Measurements from ENCODE around the gene CBLB. TPM values are rescaled to one million over a fixed set of nuclear protein-coding genes. Genes with fewer than 3 reads are reported as not detected.

The CBLB gene
- total RNA-seq, 4 donors from 2014 or later: 91.2 to 173 (median 158) TPM

DNA sequence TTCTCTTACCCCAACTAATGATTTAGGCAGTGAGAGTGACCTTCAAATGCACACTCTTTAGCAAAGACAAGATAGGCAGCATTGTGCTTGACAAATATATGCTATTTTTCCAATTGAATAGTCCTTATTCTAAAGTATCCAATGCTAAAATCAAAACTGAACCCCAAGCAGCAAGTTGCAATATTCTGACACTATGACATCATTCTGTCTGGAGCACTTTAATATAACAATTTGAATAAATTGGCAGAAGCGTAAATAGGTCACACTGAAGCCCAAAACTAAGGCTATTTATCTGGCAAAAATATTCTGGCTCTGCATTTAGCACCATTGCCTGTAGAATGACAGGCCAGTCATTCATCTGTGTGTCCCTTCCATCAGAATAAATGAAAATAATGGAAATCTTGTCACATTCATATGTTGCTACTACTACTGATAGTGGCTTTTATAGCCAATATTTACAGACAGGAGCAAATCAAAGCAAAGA is 2.9 kb downstream of the CBLB start:
- TF ChIP-seq, protein P1, sequence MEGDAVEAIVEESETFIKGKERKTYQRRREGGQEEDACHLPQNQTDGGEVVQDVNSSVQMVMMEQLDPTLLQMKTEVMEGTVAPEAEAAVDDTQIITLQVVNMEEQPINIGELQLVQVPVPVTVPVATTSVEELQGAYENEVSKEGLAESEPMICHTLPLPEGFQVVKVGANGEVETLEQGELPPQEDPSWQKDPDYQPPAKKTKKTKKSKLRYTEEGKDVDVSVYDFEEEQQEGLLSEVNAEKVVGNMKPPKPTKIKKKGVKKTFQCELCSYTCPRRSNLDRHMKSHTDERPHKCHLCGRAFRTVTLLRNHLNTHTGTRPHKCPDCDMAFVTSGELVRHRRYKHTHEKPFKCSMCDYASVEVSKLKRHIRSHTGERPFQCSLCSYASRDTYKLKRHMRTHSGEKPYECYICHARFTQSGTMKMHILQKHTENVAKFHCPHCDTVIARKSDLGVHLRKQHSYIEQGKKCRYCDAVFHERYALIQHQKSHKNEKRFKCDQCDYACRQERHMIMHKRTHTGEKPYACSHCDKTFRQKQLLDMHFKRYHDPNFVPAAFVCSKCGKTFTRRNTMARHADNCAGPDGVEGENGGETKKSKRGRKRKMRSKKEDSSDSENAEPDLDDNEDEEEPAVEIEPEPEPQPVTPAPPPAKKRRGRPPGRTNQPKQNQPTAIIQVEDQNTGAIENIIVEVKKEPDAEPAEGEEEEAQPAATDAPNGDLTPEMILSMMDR (IDR thresholded peaks at IDR 0.05; ENCODE audit: low read depth): no peak

DNA sequence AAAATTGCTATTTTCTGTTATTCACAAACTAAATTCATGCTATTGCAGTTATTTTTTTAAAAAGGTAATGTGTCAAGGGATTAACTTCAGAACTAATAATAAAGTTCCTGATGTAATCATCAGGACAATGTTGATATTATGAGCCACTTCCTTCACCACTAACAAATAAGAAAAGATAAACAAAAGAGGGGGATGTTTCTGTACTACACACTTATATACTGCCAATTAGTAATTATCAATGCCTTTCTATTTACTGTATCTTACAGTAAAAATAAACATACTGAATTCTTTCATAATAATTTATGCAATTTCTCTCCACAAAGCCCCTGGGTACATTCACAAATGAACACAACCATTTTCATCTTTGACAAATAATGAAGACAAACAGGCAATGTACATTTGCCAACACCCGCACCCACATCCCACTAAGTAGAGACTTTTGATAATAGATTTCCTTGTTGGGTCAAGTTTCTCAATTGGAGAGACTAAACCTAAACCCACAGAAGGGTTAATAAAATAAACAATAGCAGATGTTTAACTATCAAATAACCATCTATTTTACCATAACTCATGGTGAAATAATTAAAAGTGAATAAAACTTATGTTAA is 3.7 kb downstream of the CBLB start:
- TF ChIP-seq, protein P1 (IDR thresholded peaks at IDR 0.05; ENCODE audit: low read depth): no peak

DNA sequence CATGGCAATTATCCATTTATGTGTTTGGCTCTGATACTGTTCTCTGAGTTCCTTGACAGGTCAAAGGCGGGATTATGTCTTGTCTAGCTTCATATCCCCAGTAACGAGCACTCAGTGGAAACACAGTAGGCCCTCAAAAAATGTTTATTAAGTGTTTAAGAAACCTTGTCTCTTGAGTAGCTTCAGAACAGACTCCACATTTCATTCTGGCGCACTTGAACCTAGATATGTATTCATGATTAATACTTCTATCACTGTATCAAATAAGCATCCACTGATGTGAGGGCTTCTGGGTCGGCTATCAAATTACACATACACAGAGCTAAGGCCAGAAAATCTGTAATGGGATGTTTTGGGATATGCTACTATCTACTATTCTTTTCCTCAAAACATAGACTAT is 4.6 kb downstream of the CBLB start:
- TF ChIP-seq, protein P1 (IDR thresholded peaks at IDR 0.05; ENCODE audit: low read depth): no peak

DNA sequence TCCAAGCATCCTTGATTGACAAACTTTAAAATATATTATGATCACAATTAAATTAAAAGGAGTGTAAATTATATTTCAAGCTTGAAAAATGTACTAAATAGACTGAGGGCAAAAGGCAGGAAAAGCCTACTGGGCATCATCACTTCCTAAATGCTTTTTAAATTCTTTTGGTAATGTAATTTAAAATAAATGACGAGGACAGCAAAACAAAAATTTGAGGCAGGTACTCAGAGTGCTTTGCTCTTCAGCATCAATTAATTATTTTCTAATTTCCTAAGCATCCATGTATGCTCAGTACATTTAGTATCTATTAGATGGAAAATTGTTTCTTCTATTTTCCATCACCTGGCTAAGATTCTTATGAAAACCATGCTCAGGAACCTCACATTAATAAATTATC is 5.2 kb downstream of the CBLB start:
- TF ChIP-seq, protein P1 (IDR thresholded peaks at IDR 0.05; ENCODE audit: low read depth): no peak

DNA sequence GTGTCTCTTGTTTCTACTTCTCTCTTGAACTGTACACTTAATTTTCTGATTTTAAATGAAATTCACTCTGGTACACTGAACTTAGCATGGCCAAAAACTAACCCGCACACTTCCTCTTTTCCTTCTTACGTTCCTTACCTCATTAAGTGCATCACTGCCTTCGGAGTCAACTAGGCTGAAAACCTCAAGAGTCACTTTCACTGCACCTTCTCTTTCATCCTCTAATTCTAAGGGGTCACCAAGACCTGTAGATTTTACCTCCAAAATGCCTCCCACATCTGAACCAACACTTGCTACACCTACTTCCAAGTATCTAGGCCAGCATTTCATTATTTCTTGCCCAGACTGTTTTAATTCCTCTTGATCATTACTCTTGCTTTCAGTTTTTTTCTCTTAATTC is 6.6 kb downstream of the CBLB start:
- TF ChIP-seq, protein P1 (IDR thresholded peaks at IDR 0.05; ENCODE audit: low read depth): no peak

DNA sequence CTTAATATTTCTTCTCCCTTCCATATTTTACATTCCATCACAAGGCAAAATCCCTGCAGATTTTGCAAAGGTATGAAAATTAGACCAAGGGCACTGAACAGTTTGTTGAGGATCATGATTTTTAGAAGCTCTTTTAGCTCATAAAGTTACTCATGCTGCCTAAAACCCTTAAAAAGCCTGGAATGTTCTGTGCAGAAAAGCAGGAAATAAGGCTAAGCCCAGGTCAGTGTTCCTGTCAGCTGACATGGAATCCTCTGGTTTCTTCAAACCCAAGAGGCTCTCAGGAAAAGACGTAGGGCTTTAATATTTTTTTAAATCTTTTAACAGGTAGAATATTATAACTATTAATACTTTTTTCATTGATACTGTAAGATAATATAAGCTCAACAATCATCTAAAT is 8.2 kb downstream of the CBLB start:
- TF ChIP-seq, protein P1 (IDR thresholded peaks at IDR 0.05; ENCODE audit: low read depth): no peak

DNA sequence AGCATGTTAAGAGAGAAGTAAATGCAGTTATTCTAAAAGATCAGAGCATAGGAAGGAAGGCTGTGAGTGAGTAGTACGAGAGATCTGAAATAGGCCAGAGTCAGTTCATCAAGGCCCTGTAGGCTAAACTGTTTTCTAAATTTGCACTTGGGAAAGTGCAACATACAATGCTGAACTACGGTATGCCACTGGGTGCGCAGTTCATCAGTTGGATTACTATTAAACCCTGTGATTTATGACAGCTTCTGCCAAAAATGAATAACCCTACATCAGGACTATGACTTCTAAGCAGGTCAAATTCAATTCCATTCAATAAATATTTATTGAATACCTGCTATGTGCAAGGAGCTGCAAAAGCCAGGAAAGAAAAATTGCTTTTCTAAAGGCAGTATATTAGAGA is 10.8 kb downstream of the CBLB start:
- TF ChIP-seq, protein P1 (IDR thresholded peaks at IDR 0.05; ENCODE audit: low read depth): no peak
